Ishikawa (cell line): ENCODE results near the gene N4BP3.

ENCODE experiments used
- CEBPB ChIP-seq: IDR thresholded peaks from 2 replicates; pipeline ENCODE4 v1.6.1; 2012
- CREB1 ChIP-seq: IDR thresholded peaks from 2 replicates; pipeline ENCODE4 v1.6.1; 2012; ENCODE audit warnings: low read depth
- EGR1 ChIP-seq: IDR thresholded peaks from 2 replicates; pipeline ENCODE4 v1.6.1; 2012
- EP300 ChIP-seq: IDR thresholded peaks from 2 replicates; pipeline ENCODE4 v1.6.1; 2012; ENCODE audit warnings: borderline replicate concordance
- FOXM1 ChIP-seq: IDR thresholded peaks from 2 replicates; pipeline ENCODE4 v1.6.1; 2012; ENCODE audit warnings: low read depth, borderline replicate concordance
- MAX ChIP-seq: IDR thresholded peaks from 2 replicates; pipeline ENCODE4 v1.6.1; 2012
- NFIC ChIP-seq: IDR thresholded peaks from 2 replicates; pipeline ENCODE4 v1.6.1; 2012
- RAD21 ChIP-seq: IDR thresholded peaks from 2 replicates; pipeline ENCODE4 v1.6.1; 2012; ENCODE audit warnings: low read depth
- REST ChIP-seq: IDR thresholded peaks from 2 replicates; pipeline ENCODE4 v1.6.1; 2012; ENCODE audit warnings: low read depth, mild to moderate bottlenecking
- TAF1 ChIP-seq: IDR thresholded peaks from 2 replicates; pipeline ENCODE4 v1.6.1; 2012; ENCODE audit warnings: low read depth, mild to moderate bottlenecking
- TCF12 ChIP-seq: IDR thresholded peaks from 2 replicates; pipeline ENCODE4 v1.6.1; 2012; ENCODE audit warnings: low read depth
- TEAD4 ChIP-seq: IDR thresholded peaks from 2 replicates; pipeline ENCODE4 v1.6.1; 2012
- YY1 ChIP-seq: IDR thresholded peaks from 2 replicates; pipeline ENCODE4 v1.6.1; 2012; ENCODE audit warnings: low read depth
- ZBTB7A ChIP-seq: IDR thresholded peaks from 2 replicates; pipeline ENCODE4 v1.6.1; 2012; ENCODE audit warnings: low read depth
- TF ChIP-seq, protein P1 (sequence below): IDR thresholded peaks from 2 replicates; pipeline ENCODE4 v1.6.1; 2012

Gene N4BP3

GRCh38 chr5:178106086-178106485 is 7.2 kb upstream of the N4BP3 start:
- TF ChIP-seq CREB1 (no peak), MAX (no peak), TAF1 (no peak), FOXM1 (no peak), EGR1 (no peak), CEBPB (no peak), REST (no peak), NFIC (no peak), YY1 (no peak), EP300 (no peak)
- TF ChIP-seq, protein P1, sequence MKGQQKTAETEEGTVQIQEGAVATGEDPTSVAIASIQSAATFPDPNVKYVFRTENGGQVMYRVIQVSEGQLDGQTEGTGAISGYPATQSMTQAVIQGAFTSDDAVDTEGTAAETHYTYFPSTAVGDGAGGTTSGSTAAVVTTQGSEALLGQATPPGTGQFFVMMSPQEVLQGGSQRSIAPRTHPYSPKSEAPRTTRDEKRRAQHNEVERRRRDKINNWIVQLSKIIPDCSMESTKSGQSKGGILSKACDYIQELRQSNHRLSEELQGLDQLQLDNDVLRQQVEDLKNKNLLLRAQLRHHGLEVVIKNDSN = no peak

DNA sequence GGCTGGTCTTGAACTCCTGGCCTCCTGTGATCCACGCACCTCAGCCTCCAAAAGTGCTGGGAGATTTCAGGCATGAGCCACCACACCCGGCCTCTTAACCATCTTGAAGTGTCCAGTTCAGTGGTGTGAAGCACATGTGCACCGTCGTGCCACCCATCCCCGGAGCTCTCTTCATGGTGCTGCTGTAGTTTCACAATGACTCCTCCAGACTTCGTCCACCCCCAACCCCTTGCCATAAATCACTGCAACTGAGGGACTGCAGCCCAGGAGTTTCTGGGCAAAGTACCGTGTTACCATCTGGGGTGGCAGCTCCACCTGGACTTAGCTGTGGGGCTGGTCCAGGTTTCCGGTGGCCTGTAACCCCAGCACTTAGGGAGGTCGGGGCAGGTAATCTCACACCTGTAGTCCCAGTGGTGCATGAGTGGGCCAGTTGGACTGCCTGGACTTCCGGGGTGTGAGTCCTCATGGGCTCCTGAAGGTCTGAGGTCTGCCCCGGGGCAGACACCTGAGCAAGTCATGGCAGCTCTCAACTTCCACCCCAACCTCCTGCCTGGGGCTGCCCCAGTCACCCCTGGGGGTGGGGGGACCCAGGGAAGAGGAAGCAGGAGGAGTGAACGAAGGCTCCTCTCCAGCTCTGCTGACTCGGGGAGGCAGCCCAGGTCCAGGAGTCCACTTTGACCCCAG is 6.6 kb upstream of the N4BP3 start:
- no peak for TF ChIP-seq TEAD4

DNA sequence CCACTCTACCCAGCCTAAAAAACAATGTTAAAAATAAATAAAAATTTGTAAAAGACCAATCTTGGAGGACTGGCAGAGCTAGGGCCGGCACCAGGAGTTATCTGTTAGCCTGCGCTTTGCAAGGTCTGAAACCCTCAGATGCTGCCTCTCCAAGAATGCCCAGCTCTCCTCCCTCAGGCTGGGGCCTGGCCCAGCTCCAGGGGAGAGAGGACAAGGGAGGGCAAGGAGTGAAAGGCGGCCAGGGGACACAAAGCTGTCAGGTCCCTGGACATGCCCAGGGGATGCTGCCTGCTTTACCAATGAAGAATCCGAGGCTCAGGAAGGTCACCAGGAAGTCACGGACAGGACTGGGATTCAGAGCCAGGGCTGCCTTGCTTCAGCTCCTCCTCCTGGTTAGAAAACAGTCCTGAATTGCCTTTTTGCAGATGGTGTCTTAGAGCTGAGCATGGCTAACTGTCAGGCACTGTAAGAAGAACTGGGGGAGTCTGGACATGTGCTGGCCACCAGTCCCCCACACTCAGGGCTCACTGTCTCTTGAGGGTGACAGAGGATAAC is 5.5 kb upstream of the N4BP3 start:
- no peak for TF ChIP-seq RAD21
- TF ChIP-seq EP300 = no peak
- no peak for TF ChIP-seq MAX
- TF ChIP-seq YY1 = no peak
- TF ChIP-seq CREB1 = no peak
- TF ChIP-seq FOXM1 = no peak
- no peak for TF ChIP-seq ZBTB7A
- TF ChIP-seq TAF1 = no peak
- no peak for TF ChIP-seq EGR1
- TF ChIP-seq TCF12 = no peak
- TF ChIP-seq TEAD4 = no peak
- TF ChIP-seq REST = no peak
- TF ChIP-seq, protein P1 = no peak
- TF ChIP-seq CEBPB = no peak
- no peak for TF ChIP-seq NFIC

- TF ChIP-seq, protein P1 = no peak
- TF ChIP-seq CEBPB = no peak
- no peak for TF ChIP-seq RAD21
- no peak for TF ChIP-seq YY1
- TF ChIP-seq CREB1 = no peak
These were observed 4.9 kb upstream of the N4BP3 start for GRCh38 chr5:178108446-178108845.

DNA sequence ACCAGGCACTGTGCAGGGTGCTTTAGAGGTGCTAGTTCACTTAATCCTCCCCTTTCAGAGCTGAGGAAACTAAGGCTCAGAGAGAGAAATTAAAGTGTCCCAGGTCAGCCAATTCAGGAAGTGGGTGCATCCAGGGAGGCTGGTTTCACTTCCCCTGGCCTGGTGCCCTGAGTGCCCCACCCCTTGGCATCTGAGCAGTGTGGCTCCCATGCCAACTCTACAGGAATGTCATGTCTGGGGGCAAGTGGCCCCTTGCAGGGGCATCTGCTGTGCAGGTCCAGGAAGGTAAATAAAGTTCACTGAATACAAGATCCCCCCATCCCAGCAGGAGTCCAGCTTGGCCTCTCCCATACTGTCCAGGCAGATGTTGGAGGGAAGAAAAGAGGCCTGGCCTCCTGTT is 4.4 kb upstream of the N4BP3 start:
- TF ChIP-seq TEAD4 (peak; percentile 45; the same call in 1 of the 2 replicates), YY1 (no peak), NFIC (peak; percentile 83)

- TF ChIP-seq NFIC (no peak), CEBPB (no peak), YY1 (no peak), TAF1 (no peak), TEAD4 (no peak), ZBTB7A (no peak)
- TF ChIP-seq, protein P1 = no peak
These were observed 2.8 kb upstream of the N4BP3 start for GRCh38 chr5:178110511-178110910.
